HEK293 (cell line): ENCODE data around the gene COL7A1.
A peak's percentile ranks its signal among the peaks of the same experiment; 100 is the strongest.

ENCODE experiments used
- CTCF ChIA-PET: fragments of 350-600 bp; formaldehyde crosslinking; extraction: SDS; loops from one replicate; lab custom pipeline; 2021; ENCODE audit warnings: antibody characterized with exemption; lab: Yijun Ruan, JAX
- POLR2A ChIA-PET: fragments of 300-600 bp; formaldehyde crosslinking; extraction: SDS; loops from one replicate; lab custom pipeline; 2020; ENCODE audit warnings: antibody characterized with exemption, inconsistent platforms; lab: Yijun Ruan, JAX
- H3K27ac ChIP-seq: fragments of 200-500 bp; sonication (Bioruptor generic); 2 replicates; pipeline ENCODE4 v1.5.1; 2014; ENCODE audit warnings: low read depth, low read length, control low read depth, inconsistent platforms; ENCODE audit errors: extremely low read depth
- H3K36me3 ChIP-seq, 2 experiments: fragments of 200-500 bp in 1 of 2; sonication (Bioruptor generic) in 1 of 2; 1 replicate in 1 of 2; 2 replicates in 1 of 2; pipeline ENCODE4 v1.5.1; 2014 to 2017; ENCODE audit warnings: inconsistent platforms in 2 of 2, low read length in 2 of 2; ENCODE audit not compliant: control insufficient read depth in 2 of 2, insufficient read depth in 1 of 2
- H3K4me1 ChIP-seq: fragments of 200-500 bp; sonication (Bioruptor generic); 2 replicates; pipeline ENCODE4 v1.5.1; 2014; ENCODE audit warnings: mild to moderate bottlenecking, low read length, inconsistent platforms; ENCODE audit not compliant: control insufficient read depth, insufficient read depth
- H3K4me3 ChIP-seq: 2 replicates; pipeline ENCODE4 v1.5.1; 2011; ENCODE audit warnings: low read depth, mild to moderate bottlenecking, control low read depth, low read length, moderate library complexity
- H3K9me3 ChIP-seq: fragments of 200-500 bp; sonication (Bioruptor generic); 2 replicates; pipeline ENCODE4 v1.5.1; 2014; ENCODE audit warnings: low read depth, low read length, inconsistent platforms; ENCODE audit not compliant: control insufficient read depth, insufficient read depth
- KLF8 ChIP-seq: fragments of 450-650 bp; formaldehyde crosslinking; IDR thresholded peaks from 2 replicates; pipeline ENCODE4 v1.5.1; 2016; ENCODE audit warnings: missing biosample characterization, missing genetic modification characterization
- SETDB1 ChIP-seq: IDR thresholded peaks from one replicate; pipeline ENCODE4 v1.6.1; 2017; ENCODE audit warnings: mild to moderate bottlenecking, low read length, moderate library complexity, mixed read lengths; ENCODE audit not compliant: insufficient read length
- TRIM28 ChIP-seq: IDR thresholded peaks from 2 replicates; pipeline ENCODE4 v1.6.1; 2011; ENCODE audit warnings: low read length, control low read depth, borderline replicate concordance
- ZFP3 ChIP-seq: fragments of 450-650 bp; formaldehyde crosslinking; IDR thresholded peaks from 2 replicates; pipeline ENCODE4 v1.5.1; 2016; ENCODE audit warnings: low read depth, missing biosample characterization, missing genetic modification characterization
- ZNF114 ChIP-seq: fragments of 450-650 bp; formaldehyde crosslinking; IDR thresholded peaks from 2 replicates; pipeline ENCODE4 v1.5.0; 2017; ENCODE audit warnings: missing biosample characterization, missing genetic modification characterization
- ZNF140 ChIP-seq: fragments of 450-650 bp; formaldehyde crosslinking; IDR thresholded peaks from 2 replicates; pipeline ENCODE4 v1.5.1; 2016; ENCODE audit warnings: missing biosample characterization, missing genetic modification characterization
- ZNF221 ChIP-seq: fragments of 450-650 bp; formaldehyde crosslinking; IDR thresholded peaks from 2 replicates; pipeline ENCODE4 v1.5.1; 2017; ENCODE audit warnings: missing biosample characterization, missing genetic modification characterization, borderline replicate concordance
- ZNF223 ChIP-seq: fragments of 450-650 bp; formaldehyde crosslinking; IDR thresholded peaks from 2 replicates; pipeline ENCODE4 v1.5.1; 2016; ENCODE audit warnings: missing biosample characterization, missing genetic modification characterization
- ZNF423 ChIP-seq: fragments of 450-650 bp; formaldehyde crosslinking; IDR thresholded peaks from 2 replicates; pipeline ENCODE4 v1.5.1; 2016; ENCODE audit warnings: missing biosample characterization, missing genetic modification characterization
- ZNF621 ChIP-seq: fragments of 450-650 bp; formaldehyde crosslinking; IDR thresholded peaks from 2 replicates; pipeline ENCODE4 v1.5.1; 2017; ENCODE audit warnings: missing biosample characterization, missing genetic modification characterization
- ZNF660 ChIP-seq: fragments of 450-650 bp; IDR thresholded peaks from 2 replicates; pipeline ENCODE4 v1.5.1; 2018; ENCODE audit warnings: missing biosample characterization, mild to moderate bottlenecking, missing genetic modification characterization
- ZNF664 ChIP-seq: fragments of 450-650 bp; formaldehyde crosslinking; IDR thresholded peaks from 2 replicates; pipeline ENCODE4 v1.5.1; 2016; ENCODE audit warnings: missing biosample characterization, missing genetic modification characterization
- ZNF792 ChIP-seq: fragments of 450-650 bp; formaldehyde crosslinking; IDR thresholded peaks from 2 replicates; pipeline ENCODE4 v1.5.1; 2016; ENCODE audit warnings: missing biosample characterization, missing genetic modification characterization
- TF ChIP-seq, protein P1 (sequence below): fragments of 450-650 bp; formaldehyde crosslinking; IDR thresholded peaks from 2 replicates; pipeline ENCODE4 v1.5.1; 2016; ENCODE audit warnings: missing biosample characterization, missing genetic modification characterization
- TF ChIP-seq, protein P2 (sequence below): fragments of 450-650 bp; formaldehyde crosslinking; IDR thresholded peaks from 2 replicates; pipeline ENCODE4 v1.5.1; 2017; ENCODE audit warnings: missing biosample characterization, missing genetic modification characterization
- TF ChIP-seq, protein P3 (sequence below): fragments of 450-650 bp; formaldehyde crosslinking; IDR thresholded peaks from 2 replicates; pipeline ENCODE4 v1.5.1; 2016; ENCODE audit warnings: missing biosample characterization, missing genetic modification characterization
- TF ChIP-seq, protein P4 (sequence below): fragments of 450-650 bp; formaldehyde crosslinking; IDR thresholded peaks from 2 replicates; pipeline ENCODE4 v1.5.1; 2017; ENCODE audit warnings: missing biosample characterization, missing genetic modification characterization

The COL7A1 gene

DNA sequence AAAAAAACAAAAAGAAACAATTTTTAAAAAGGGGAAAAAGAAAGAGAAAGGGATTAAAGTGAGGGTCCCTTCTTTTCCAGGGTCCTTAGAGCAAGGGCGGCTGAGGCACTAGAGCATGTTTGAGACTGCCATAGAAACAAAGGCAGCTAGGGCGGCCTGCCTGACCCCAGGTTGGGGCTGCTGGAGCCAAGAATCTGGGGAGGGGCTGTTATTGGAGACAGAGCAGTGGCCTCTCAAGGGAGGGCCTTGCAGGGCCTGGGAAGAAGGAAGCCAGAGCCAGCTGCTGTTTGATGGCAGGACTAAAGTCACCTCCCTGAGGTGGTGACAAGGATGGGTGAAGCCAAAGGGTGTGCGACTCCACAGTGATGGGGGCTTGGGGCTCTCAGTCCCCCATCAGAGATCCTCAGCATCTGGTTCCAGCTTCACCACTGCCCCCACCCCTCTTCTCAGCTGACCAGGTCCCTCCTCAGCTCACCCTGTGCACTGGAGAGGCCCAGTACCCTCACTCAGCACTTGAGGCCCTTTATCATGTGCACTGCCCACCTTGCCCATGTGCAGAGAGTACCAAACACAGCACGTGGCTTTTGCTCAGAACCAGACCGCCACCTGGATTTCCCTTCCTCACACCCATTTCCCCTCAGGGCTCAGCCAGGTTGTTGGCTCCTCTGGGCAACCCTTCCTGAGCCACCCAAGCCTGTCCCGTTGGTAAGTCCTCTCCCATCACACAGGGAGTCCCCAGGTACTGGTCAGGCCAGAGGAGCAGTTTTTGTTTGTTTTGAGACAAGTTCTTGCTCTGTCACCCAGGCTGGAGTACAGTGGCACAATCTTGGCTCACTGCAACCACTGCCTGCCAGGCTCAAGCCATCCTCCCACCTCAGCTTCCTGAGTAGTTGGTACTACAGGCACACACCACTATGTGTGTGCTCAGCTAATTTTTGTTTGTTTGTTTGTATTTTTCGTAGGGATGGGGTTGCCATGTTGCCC, 24.7 kb upstream of the COL7A1 start (continued):
- TF ChIP-seq, protein P1, sequence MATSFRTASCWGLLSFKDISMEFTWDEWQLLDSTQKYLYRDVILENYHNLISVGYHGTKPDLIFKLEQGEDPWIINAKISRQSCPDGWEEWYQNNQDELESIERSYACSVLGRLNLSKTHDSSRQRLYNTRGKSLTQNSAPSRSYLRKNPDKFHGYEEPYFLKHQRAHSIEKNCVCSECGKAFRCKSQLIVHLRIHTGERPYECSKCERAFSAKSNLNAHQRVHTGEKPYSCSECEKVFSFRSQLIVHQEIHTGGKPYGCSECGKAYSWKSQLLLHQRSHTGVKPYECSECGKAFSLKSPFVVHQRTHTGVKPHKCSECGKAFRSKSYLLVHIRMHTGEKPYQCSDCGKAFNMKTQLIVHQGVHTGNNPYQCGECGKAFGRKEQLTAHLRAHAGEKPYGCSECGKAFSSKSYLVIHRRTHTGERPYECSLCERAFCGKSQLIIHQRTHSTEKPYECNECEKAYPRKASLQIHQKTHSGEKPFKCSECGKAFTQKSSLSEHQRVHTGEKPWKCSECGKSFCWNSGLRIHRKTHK (tag by site-specific recombination): no peak
- TF ChIP-seq, protein P2, sequence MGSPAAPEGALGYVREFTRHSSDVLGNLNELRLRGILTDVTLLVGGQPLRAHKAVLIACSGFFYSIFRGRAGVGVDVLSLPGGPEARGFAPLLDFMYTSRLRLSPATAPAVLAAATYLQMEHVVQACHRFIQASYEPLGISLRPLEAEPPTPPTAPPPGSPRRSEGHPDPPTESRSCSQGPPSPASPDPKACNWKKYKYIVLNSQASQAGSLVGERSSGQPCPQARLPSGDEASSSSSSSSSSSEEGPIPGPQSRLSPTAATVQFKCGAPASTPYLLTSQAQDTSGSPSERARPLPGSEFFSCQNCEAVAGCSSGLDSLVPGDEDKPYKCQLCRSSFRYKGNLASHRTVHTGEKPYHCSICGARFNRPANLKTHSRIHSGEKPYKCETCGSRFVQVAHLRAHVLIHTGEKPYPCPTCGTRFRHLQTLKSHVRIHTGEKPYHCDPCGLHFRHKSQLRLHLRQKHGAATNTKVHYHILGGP: no peak
- TF ChIP-seq, protein P3, sequence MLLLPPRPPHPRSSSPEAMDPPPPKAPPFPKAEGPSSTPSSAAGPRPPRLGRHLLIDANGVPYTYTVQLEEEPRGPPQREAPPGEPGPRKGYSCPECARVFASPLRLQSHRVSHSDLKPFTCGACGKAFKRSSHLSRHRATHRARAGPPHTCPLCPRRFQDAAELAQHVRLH (tag by site-specific recombination): no peak
- TF ChIP-seq ZNF621: no peak
- no peak for TF ChIP-seq ZNF223 (tag by site-specific recombination)

DNA sequence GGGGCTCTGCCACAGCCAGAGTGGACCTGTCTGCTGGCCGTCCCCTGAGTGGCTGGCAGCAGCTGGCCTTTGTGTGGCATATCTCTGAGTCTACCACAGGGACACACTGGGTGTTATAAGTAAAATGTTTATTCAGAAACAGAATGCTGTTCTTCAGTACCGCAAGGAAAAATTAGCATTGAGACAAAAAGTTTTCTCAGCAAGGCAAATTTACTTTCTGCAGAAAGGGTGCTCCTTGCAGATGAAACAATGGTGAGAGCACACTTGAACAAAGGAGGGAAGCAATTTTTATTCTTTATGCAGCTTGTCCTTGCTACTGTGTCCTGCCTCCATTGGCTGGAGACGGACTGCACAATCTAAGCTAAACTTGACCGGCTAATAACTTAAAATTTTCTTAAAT, 22.4 kb upstream of the COL7A1 start:
- no peaks in the 10 kb centered on the region for H3K4me1 ChIP-seq

DNA sequence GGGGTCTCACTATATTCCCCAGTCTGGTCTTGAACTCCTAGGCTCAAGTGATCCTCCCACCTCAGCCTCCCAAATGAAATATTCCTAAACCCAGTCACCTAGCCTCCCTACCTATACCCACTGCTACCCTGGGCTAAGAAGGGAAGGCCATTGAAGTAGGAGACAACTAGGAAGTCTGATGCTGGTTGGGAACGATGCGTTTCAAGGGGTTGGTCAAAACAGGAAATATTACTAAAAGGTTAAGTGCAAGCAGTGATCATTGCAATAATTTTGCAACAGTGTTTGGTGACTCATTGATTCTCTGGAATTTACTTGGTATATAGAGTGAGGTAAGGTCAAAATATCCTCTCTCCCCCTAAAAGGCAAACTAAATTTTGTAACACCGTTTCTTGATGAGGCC, 18.9 kb upstream of the COL7A1 start:
- Histone ChIP-seq H3K9me3 (no peaks in the 10 kb centered on the region), H3K36me3 (no peaks in the 10 kb centered on the region), H3K4me1 (no peaks in the 10 kb centered on the region), H3K27ac (no peak overlapping the region), H3K4me3 (no peak overlapping the region)
- ChIA-PET POLR2A (interaction anchor here (0.6 kb wide), 1 partner anchor 265 kb away, joined by 4 read pairs; no protein-coding TSS in a partner anchor), CTCF (no interaction called here)
- TF ChIP-seq ZNF140 (no peak), ZNF660 (no peak), ZNF792 (tag by site-specific recombination) (no peak), ZNF114 (no peak)
- TF ChIP-seq, protein P4, sequence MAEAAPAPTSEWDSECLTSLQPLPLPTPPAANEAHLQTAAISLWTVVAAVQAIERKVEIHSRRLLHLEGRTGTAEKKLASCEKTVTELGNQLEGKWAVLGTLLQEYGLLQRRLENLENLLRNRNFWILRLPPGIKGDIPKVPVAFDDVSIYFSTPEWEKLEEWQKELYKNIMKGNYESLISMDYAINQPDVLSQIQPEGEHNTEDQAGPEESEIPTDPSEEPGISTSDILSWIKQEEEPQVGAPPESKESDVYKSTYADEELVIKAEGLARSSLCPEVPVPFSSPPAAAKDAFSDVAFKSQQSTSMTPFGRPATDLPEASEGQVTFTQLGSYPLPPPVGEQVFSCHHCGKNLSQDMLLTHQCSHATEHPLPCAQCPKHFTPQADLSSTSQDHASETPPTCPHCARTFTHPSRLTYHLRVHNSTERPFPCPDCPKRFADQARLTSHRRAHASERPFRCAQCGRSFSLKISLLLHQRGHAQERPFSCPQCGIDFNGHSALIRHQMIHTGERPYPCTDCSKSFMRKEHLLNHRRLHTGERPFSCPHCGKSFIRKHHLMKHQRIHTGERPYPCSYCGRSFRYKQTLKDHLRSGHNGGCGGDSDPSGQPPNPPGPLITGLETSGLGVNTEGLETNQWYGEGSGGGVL: no peak

More for the DNA sequence above, 22.4 kb upstream of the COL7A1 start:
- TF ChIP-seq ZFP3 (no peak), ZNF664 (tag by site-specific recombination) (no peak), SETDB1 (peak; percentile 97), KLF8 (tag by site-specific recombination) (no peak), TRIM28 (peak; percentile 75; the same call in 1 of the 2 replicates), ZNF221 (no peak), ZNF114 (no peak), ZNF423 (tag by site-specific recombination) (no peak)
- Histone ChIP-seq H3K27ac (no peak overlapping the region), H3K9me3 (no peaks in the 10 kb centered on the region), H3K36me3 (no peaks in the 10 kb centered on the region), H3K4me3 (no peak overlapping the region)
- ChIA-PET POLR2A (no interaction called here), CTCF (no interaction called here)
